Astrocyte (in vitro differentiated cells and primary cell): Measurements from ENCODE around the gene C2CD5. TPM values are rescaled to one million over a fixed set of nuclear protein-coding genes. Genes with fewer than 3 reads are reported as not detected.

ENCODE experiments used
- DNase-seq: peaks from one replicate; pipeline ENCODE4 v3.0.0-alpha.2; 2010; ENCODE audit warnings: low read depth
- FAIRE-seq: peaks from 2 replicates; lab custom pipeline; 2011; peaks lifted over from hg19 to GRCh38; lab: Jason Lieb, UNC
- H2AFZ ChIP-seq: 2 replicates; pipeline ENCODE4 v1.6.0; 2012; ENCODE audit warnings: low read depth, low read length, inconsistent platforms
- H3K27ac ChIP-seq: 2 replicates; pipeline ENCODE4 v1.5.1; 2011; ENCODE audit warnings: low read depth, low read length, inconsistent platforms
- H3K27me3 ChIP-seq: 2 replicates; pipeline ENCODE4 v1.6.0; 2011; ENCODE audit warnings: low read length, inconsistent platforms; ENCODE audit not compliant: insufficient read depth
- H3K36me3 ChIP-seq: 2 replicates; pipeline ENCODE4 v1.5.1; 2011; ENCODE audit warnings: low read length, inconsistent platforms; ENCODE audit not compliant: insufficient read depth
- H3K4me1 ChIP-seq: 2 replicates; pipeline ENCODE4 v1.5.1; 2011; ENCODE audit warnings: low read length, inconsistent platforms; ENCODE audit not compliant: insufficient read depth
- H3K4me2 ChIP-seq: 2 replicates; pipeline ENCODE4 v1.6.0; 2012; ENCODE audit warnings: low read length, inconsistent platforms
- H3K4me3 ChIP-seq: 2 replicates; pipeline ENCODE4 v1.5.1; 2011; ENCODE audit warnings: low read depth, mild to moderate bottlenecking, low read length, inconsistent platforms; ENCODE audit not compliant: insufficient read depth
- H3K79me2 ChIP-seq: 2 replicates; pipeline ENCODE4 v1.6.0; 2012; ENCODE audit warnings: mild to moderate bottlenecking, low read length, inconsistent platforms; ENCODE audit not compliant: insufficient read depth
- H3K9ac ChIP-seq: 2 replicates; pipeline ENCODE4 v1.6.0; 2012; ENCODE audit warnings: mild to moderate bottlenecking, low read length, inconsistent platforms
- H3K9me3 ChIP-seq: 2 replicates; pipeline ENCODE4 v1.5.1; 2012; ENCODE audit warnings: low read depth, mild to moderate bottlenecking, low read length, inconsistent platforms; ENCODE audit not compliant: insufficient read depth
- H4K20me1 ChIP-seq: 2 replicates; pipeline ENCODE4 v1.6.0; 2012; ENCODE audit warnings: low read length, inconsistent platforms; ENCODE audit not compliant: insufficient read depth
- H3K27ac Mint-ChIP-seq: one replicate; pipeline ENCODE4 v1.8.0; 2021; ENCODE audit warnings: mild to moderate bottlenecking, mixed read lengths; ENCODE audit not compliant: unreplicated experiment
- H3K27me3 Mint-ChIP-seq: one replicate; pipeline ENCODE4 v1.8.0; 2021; ENCODE audit warnings: low read depth, mixed read lengths; ENCODE audit not compliant: unreplicated experiment
- H3K36me3 Mint-ChIP-seq: one replicate; pipeline ENCODE4 v1.8.0; 2021; ENCODE audit warnings: low read depth, mixed read lengths; ENCODE audit not compliant: unreplicated experiment
- H3K4me1 Mint-ChIP-seq: one replicate; pipeline ENCODE4 v1.8.0; 2021; ENCODE audit warnings: low read depth, mixed read lengths; ENCODE audit not compliant: unreplicated experiment
- H3K4me3 Mint-ChIP-seq: one replicate; pipeline ENCODE4 v1.8.0; 2021; ENCODE audit warnings: mild to moderate bottlenecking, moderate library complexity, mixed read lengths; ENCODE audit not compliant: unreplicated experiment
- H3K9me3 Mint-ChIP-seq: one replicate; pipeline ENCODE4 v1.8.0; 2021; ENCODE audit warnings: mild to moderate bottlenecking, mixed read lengths; ENCODE audit not compliant: unreplicated experiment
- EZH2 ChIP-seq: IDR thresholded peaks from 2 replicates; pipeline ENCODE4 v1.6.1; 2012; ENCODE audit warnings: mild to moderate bottlenecking, low read length, inconsistent platforms; ENCODE audit not compliant: insufficient read depth
- total RNA-seq: library from RNA; stranded (reverse); gene quantifications from 2 replicates; pipeline ENCODE4 v1.2.1, GENCODE V29; 2021

C2CD5 gene
- total RNA-seq, 1 donor from 2014 or later = 14.7 TPM

GRCh38 chr12:22399464-22400180 is 144.7 kb downstream of the C2CD5 start:
- no peak overlapping the region for H3K4me2 ChIP-seq
- Mint-ChIP-seq H3K36me3 (no peaks in the 10 kb centered on the region), H3K9me3 (peaks cover 4% of the 10 kb centered on the region), H3K27me3 (no peaks in the 10 kb centered on the region), H3K27ac (no peak overlapping the region), H3K4me3 (no peak overlapping the region), H3K4me1 (no peaks in the 10 kb centered on the region)
- no peak for TF ChIP-seq EZH2
- H3K36me3 ChIP-seq = no peaks in the 10 kb centered on the region
- H3K27me3 ChIP-seq = no peaks in the 10 kb centered on the region
- no peak overlapping the region for H3K27ac ChIP-seq
- H4K20me1 ChIP-seq = no peaks in the 10 kb centered on the region
- H3K9me3 ChIP-seq = no peaks in the 10 kb centered on the region
- no peak overlapping the region for H3K9ac ChIP-seq
- H3K4me3 ChIP-seq = no peak overlapping the region
- FAIRE-seq = no peak
- no peak for DNase-seq
- no peaks in the 10 kb centered on the region for H3K79me2 ChIP-seq
- no peaks in the 10 kb centered on the region for H3K4me1 ChIP-seq
- no peak overlapping the region for H2AFZ ChIP-seq

Other genes starting within 250 kb of the C2CD5 start
- 7.7 and 14.4 TPM in 2 replicates for gene ST8SIA1, start 209.8 kb downstream of the C2CD5 start, total RNA-seq
- gene ETNK1, start 80.6 kb upstream of the C2CD5 start, total RNA-seq = 44.2 and 50.0 TPM in 2 replicates